GM18520 (cell line): ENCODE results near the gene ATXN7L2.

Source experiments
- ATAC-seq: cut with Tn5 transposase; IDR thresholded peaks from one replicate; pipeline ENCODE4 v1.9.1; 2021; ENCODE audit not compliant: unreplicated experiment

The ATXN7L2 gene

DNA sequence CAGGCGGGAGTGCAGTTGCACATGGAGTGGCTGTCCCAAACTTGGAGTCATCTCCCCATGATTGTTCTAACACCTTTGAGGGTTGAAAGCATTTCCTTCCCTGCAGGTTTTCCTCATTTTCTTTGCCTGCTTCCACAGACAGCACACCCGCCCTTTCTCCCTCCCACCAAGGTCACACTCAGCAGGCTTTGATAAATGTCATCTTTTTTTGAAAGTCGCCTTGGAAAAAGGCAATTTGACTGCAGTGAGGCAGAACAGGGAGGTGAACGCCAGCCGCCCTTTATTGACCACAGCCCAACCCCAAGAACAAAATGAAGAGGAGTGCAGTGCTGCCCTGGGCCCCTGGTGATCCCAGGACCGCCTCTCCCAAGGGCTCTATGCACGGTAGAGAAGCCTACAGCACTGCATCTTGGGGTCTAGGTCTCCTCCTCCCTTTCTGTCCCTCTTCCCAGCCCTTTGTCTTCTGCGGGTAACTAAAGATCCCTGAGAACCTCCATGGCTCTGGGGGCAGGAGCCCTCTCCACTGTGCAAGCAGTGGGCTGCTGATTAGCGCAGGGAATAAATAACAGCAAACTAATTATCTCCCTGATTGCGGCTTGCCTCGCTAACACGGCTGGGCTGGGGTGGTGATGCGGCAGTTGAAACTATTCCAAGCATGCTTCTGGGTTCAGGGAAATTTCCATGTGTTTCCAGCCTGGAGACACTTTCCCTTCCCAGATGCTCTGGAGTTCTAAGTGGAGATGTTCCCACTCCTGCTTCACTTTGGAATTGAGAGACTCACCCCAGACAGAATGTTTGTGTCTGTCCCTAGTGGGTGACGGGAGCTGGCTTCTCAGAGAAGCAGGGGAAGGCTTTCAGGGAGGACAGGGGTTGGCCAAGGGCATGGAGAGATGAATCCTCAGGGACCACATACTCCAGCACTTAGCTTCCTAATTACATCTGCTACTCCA lies 37.6 kb downstream of the ATXN7L2 start:
- no peak for ATAC-seq

- no peak for ATAC-seq
Measured at GRCh38 chr1:109522026-109522425, 38.3 kb downstream of the ATXN7L2 start.

GRCh38 chr1:109523706-109524105 lies 40.0 kb downstream of the ATXN7L2 start:
- no peak for ATAC-seq

DNA sequence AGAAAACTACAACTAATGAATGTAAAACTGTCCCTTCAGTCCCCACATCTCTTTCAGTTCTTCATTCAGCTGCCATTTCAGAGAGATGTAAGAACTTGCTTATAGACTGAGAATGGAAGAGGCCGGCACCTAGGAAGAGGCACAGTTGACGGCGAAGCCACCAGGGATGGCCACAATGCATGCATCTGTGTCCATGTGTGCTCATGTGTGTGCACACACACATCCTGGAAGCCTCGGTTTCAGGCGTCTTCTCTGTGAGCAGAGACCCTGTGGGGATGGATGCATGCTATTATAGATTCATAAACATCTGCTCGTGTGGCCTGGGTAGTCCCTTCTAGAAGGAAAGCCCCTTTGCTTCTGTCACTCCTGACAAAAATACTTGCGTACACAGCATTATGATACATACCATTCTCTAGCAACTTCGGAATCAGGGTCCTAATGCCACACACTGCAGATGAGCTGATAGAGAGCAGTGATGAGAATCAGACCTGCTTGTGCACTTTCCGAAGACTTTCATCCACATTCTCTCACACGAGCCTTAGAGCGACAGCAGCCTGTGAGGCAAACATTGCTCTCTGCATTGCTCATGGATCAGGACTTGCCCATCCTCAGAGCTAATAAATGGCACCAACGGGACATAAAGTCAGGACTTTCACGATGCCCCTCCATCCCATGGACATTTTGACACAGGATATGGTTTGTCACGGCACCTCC lies 43.5 kb downstream of the ATXN7L2 start:
- peak; percentile 77 for ATAC-seq

DNA sequence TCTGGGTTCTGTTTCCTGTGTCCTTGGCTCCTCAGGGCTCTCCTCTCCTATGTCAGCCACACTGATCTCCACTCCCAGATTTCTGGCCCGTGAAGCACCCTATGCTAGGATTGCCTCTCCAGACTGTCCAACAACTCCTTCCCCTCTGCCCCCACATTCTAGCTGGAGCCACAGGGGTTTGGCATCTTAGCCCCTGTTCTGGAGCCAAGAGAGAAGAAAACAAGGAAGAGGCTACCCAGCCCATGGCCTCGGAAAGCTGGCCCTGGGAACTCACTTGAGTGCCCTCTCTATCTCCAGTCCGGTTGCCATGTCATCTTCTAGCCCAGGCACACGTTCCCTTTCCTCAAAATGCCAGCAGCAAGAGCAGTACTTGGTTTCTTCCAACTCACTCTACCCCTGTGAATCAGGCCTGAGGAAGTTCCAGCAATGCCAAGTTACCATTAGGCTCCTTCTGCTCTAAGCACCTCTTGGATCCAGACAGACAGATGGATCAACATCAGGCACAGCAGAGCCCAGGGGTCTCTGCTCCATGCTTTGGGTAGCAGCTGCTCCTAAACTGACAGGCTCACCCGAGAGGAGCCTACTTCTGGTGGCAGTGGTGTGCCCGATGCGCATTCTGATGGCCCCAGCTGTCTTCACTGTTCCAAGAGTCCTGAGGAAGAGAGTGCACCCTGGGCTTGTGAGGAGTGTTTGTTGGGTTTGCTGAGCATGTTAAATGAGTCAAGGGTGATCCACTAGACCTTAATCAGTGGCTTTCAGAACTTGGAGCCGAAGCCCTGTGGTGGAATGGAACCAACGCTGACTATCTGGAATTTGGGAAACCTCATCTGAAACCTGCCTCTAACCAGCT lies 44.4 kb downstream of the ATXN7L2 start:
- no peak for ATAC-seq

DNA sequence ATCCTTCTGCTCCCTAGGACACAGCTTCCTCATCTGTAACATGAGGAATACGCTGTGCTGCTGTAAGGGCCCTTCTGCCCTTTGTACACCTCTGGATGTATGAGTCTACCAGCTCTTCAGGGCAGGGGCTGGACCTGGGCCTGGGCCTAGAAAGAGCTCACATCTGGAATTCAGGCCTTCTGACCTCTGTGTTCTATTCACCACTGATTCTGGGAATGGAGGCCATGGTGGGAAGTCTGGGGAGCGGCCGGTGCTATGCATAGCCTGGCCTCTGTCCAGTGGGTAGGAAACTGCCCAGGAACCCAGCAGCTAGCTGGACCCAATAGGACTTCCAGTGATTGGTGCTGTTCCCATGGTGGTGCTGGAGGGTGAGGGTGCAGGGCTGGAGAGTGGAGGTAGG lies 45.0 kb downstream of the ATXN7L2 start:
- ATAC-seq: no peak

- ATAC-seq: no peak
Measured at GRCh38 chr1:109529881-109530456, 46.3 kb downstream of the ATXN7L2 start.

GRCh38 chr1:109530457-109531087 lies 46.9 kb downstream of the ATXN7L2 start:
- no peak for ATAC-seq

DNA sequence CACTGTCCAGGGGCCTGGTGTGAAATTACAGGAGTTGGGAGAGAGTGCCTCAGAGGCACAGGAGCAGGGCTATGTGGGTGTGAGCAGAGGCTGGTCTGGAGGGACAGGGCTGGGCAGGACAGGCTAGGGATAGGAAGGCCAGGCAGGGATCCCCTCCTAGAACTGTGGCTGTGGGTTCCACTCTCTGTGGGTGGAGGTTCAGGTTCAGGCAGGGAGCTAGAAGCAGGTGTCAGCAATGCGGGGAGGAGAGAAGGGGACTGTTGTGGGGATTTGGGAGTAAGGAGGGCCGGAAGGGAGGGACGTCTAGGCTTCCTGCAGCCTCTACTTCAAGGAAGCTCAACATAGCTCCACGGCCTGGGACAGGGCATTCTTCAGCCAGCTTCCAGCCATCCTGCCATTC lies 47.7 kb downstream of the ATXN7L2 start:
- ATAC-seq: no peak

DNA sequence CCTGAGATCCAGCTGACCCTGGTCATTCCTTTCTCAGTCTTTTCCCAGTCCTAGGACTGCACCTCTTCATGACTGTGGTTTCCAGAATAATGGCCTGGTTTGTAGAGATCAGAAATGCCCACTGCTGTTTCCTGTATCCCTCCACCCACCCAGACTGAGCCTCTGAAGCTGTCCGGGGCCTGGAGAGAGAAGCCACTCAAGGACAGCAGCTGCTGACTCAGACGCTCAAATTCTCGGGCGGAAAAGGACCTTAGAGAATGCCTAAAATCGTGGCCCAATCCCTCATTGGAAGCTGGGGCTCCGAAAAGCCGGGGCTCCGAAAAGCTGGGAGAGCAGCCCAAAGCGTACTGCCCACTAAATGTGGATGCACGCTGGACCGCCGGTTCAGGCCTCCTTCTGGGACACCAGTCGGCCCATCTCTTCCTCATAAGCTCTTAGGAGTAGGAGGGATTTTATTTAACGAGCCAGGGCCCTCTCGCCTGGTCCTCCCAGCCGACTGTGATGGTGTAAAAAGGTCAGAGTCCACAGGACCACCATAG lies 48.2 kb downstream of the ATXN7L2 start:
- ATAC-seq: no peak

DNA sequence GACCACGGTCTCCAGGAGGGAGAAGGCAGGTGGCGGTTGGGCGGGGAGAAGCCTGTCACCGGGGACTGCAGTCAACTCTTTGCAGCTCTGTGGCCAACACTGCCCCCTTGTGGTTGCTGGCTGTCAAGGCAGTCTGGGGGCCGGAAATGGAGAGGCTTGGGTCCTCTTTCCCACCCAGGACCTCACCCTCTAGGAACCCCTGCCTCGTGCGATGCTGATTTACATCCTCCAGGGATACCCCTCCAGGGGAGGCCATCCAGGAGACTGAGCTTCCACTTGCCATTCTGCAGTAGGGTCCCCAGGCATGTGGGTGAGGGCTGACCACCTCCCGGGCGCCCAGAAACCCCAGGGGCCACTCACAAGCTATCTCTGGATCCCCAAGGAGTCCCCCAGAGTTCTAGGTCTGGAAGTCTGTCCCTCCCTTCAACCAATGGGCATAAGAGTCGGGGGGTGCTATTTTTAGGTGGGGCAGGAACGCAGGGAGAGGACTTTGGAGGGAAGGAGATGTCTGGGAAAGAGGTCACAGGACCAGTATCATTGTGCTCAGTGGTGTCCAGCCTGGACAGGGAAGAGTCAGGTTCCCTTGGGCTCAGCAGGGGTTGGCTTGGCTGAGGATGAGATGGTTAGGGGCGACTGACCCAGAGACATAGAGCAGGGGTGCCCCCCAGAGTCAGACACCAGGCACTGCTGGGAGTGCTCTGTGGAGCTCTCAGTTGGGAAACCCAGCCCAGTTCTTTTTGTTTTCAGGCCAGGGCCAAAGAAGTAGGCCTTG lies 48.8 kb downstream of the ATXN7L2 start:
- peak; percentile 58 for ATAC-seq

GRCh38 chr1:109534307-109534858 lies 50.7 kb downstream of the ATXN7L2 start:
- no peak for ATAC-seq

DNA sequence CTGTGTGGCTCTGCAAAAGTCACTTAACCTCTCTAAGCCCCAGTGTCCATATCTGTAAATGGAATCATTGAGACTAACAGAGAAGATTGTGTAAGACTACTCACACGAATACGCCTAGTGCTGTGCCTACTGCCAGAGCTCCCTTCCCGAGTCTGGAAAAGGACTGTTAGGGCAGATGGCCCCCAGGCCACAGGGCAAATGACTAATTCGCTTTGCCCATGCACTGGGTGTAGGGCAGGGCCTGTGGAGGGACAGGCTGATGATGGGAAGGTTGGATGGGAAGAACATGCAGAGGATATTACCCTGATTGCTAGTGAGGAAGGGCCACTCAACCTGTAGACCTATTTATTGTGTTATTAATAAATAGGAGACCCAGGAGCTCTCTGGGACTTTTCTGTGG lies 51.8 kb downstream of the ATXN7L2 start:
- no peak for ATAC-seq

- no peak for ATAC-seq
Measured at GRCh38 chr1:109535971-109536491, 52.3 kb downstream of the ATXN7L2 start.

GRCh38 chr1:109537450-109538178 lies 53.9 kb downstream of the ATXN7L2 start:
- ATAC-seq: no peak

DNA sequence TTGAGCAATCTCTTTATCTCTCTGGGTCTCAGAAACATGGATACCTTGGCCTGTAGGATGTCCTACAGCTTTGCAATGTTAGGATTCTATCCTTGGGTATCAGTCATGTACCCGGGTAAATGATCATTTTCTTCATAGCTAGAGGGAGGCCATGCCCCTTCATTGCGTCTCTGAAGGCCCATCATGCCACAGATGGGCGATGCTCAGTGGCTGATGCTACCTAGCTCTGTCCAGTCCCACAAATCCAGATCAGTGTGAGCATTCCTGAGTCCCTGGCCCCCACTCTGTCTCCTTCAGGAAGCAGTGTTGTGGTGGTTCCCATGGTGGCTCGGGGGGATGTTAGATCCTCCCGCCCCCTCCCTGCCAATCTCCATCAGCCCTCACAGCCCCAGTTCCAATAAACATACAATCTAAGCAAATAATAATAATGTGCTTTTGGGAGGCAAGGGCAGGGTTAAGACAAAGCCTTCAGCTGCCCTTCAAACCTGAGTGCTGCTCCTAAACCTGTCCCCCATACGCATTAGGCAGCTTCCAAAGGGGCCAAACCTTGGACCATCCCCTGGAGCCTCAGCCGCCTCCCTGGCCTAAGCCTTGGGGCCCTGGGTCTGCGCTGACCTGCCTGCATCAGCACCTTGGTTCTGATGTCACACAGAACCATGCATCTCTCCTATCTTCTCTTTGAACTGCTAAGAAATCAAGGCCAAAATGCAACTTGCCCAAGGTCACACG lies 55.3 kb downstream of the ATXN7L2 start:
- no peak for ATAC-seq

- no peak for ATAC-seq
Measured at GRCh38 chr1:109539676-109540075, 56.0 kb downstream of the ATXN7L2 start, which contains the start of gene GPR61. GPR61 (plus strand) TSS chr1:109539872; CDS start chr1:109543023, 3,151 bp downstream.
